K562 (cell line): ENCODE results near the gene LENEP. TPM values are rescaled to one million over a fixed set of nuclear protein-coding genes. Genes with fewer than 3 reads are reported as not detected.

ENCODE experiments used
- ATAC-seq: fragments of 200-7000 bp; cut with Tn5 transposase; 3 replicates; pipeline ENCODE4 v1.9.1; 2020; ENCODE audit warnings: moderate library complexity
- Bru-seq: library from RNA; stranded (reverse); fragments of 400-500 nt; gene quantifications from one replicate; lab custom pipeline; 2021; lab: Mats Ljungman, UMichigan
- BruChase-seq, 2 experiments: library from RNA; stranded (reverse); fragments of 400-500 nt; gene quantifications; one replicate each; lab custom pipeline; 2021; lab: Mats Ljungman, UMichigan
- BruUV-seq: library from RNA; stranded (reverse); fragments of 400-500 nt; replicated peaks from 2 replicates; lab custom pipeline; 2021; lab: Mats Ljungman, UMichigan
- CTCF ChIA-PET: fragments of 300-600 bp; formaldehyde crosslinking; extraction: SDS; loops from one replicate; lab custom pipeline; 2021; ENCODE audit warnings: low intra/inter-chr PET ratio; lab: Yijun Ruan, JAX
- POLR2A ChIA-PET: fragments of 300-600, 350-650 bp; sonication (Branson Sonifier 250); formaldehyde crosslinking; extraction: SDS; loops from one replicate; lab custom pipeline; 2021; ENCODE audit warnings: antibody characterized with exemption, inconsistent platforms; lab: Yijun Ruan, JAX
- DNase-seq, 4 experiments: peaks; one replicate each; pipeline versions ENCODE4 v3.0.0 to v3.0.0-alpha.2; 2011 to 2018; ENCODE audit warnings: low spot score in 3 of 4, mixed read lengths in 3 of 4; ENCODE audit errors: extremely low read depth in 1 of 4
- FAIRE-seq: peaks from 2 replicates; lab custom pipeline; 2011; peaks lifted over from hg19 to GRCh38; lab: Jason Lieb, UNC
- H2AFZ ChIP-seq: 2 replicates; pipeline ENCODE4 v1.6.0; 2011; ENCODE audit warnings: low read depth, low read length, control low read depth, inconsistent platforms
- H3K27ac ChIP-seq: fragments of 200-600 bp; 3 replicates; pipeline ENCODE4 v1.8.0; 2011; ENCODE audit warnings: low read depth, mild to moderate bottlenecking, control low read depth, inconsistent platforms, low read length, moderate library complexity, mixed read lengths; ENCODE audit errors: extremely low read depth
- H3K27me3 ChIP-seq, 2 experiments: fragments of 300-600 bp in 1 of 2; 2 replicates in 1 of 2; 3 replicates in 1 of 2; pipeline versions ENCODE4 v1.6.0 to v1.8.0; 2011; ENCODE audit warnings: inconsistent platforms in 2 of 2, low read length in 2 of 2, mild to moderate bottlenecking in 1 of 2, mixed read lengths in 1 of 2, moderate library complexity in 1 of 2; ENCODE audit not compliant: control insufficient read depth in 2 of 2, insufficient read depth in 2 of 2
- H3K36me3 ChIP-seq: fragments of 300-600 bp; 3 replicates; pipeline ENCODE4 v1.8.0; 2011; ENCODE audit warnings: mild to moderate bottlenecking, low read length, inconsistent platforms; ENCODE audit not compliant: control insufficient read depth, insufficient read depth
- H3K4me1 ChIP-seq, 2 experiments: fragments of 200-600 bp in 1 of 2; replicated peaks in 1 of 2; 2 replicates in 1 of 2; 3 replicates in 1 of 2; pipeline versions ENCODE4 v1.5.1 to v1.8.0; 2011; ENCODE audit warnings: inconsistent platforms in 2 of 2, low read length in 2 of 2, mild to moderate bottlenecking in 1 of 2, mixed read lengths in 1 of 2, moderate library complexity in 1 of 2; ENCODE audit not compliant: control insufficient read depth in 2 of 2, insufficient read depth in 2 of 2
- H3K4me2 ChIP-seq: 2 replicates; pipeline ENCODE4 v1.6.1; 2011; ENCODE audit warnings: low read length, control low read depth, inconsistent platforms, mixed read lengths; ENCODE audit not compliant: insufficient read depth
- H3K4me3 ChIP-seq: fragments of 200-600 bp; sonication (generic), shearing (Covaris generic); 2 replicates; pipeline ENCODE4 v1.5.1; 2016; ENCODE audit warnings: control low read depth, inconsistent platforms
- H3K79me2 ChIP-seq: fragments of 200-600 bp; 3 replicates; pipeline ENCODE4 v1.8.0; 2011; ENCODE audit warnings: low read length, inconsistent platforms; ENCODE audit not compliant: control insufficient read depth, insufficient read depth
- H3K9ac ChIP-seq, 2 experiments: 2 replicates each; pipeline versions ENCODE4 v1.6.0 to v1.6.1; 2011; ENCODE audit warnings: low read depth in 2 of 2, low read length in 2 of 2, control low read depth in 1 of 2, inconsistent platforms in 1 of 2, mild to moderate bottlenecking in 1 of 2, mixed read lengths in 1 of 2; ENCODE audit not compliant: insufficient read depth in 1 of 2
- H3K9me1 ChIP-seq: one replicate; pipeline ENCODE4 v1.6.0; 2011; ENCODE audit warnings: inconsistent platforms, mild to moderate bottlenecking, low read length, moderate library complexity; ENCODE audit not compliant: control insufficient read depth, insufficient read depth
- H3K9me3 ChIP-seq: replicated peaks from 2 replicates; pipeline ENCODE4 v1.5.1; 2011; ENCODE audit warnings: low read depth, low read length, inconsistent platforms; ENCODE audit not compliant: control insufficient read depth, insufficient read depth
- H4K20me1 ChIP-seq: replicated peaks from 2 replicates; pipeline ENCODE4 v1.6.1; 2011; ENCODE audit warnings: low read length, inconsistent platforms, mixed read lengths; ENCODE audit not compliant: control insufficient read depth, insufficient read depth
- ATF1 ChIP-seq, 2 experiments: fragments of 450-650 bp in 1 of 2; IDR thresholded peaks; 2 replicates each; pipeline ENCODE4 v1.6.1; 2016; ENCODE audit warnings: missing compliant biosample characterization in 1 of 2, missing genetic modification characterization in 1 of 2
- C11orf30 ChIP-seq: fragments of 450-650 bp; IDR thresholded peaks from 2 replicates; pipeline ENCODE4 v1.6.1; 2016; ENCODE audit warnings: low read depth, mild to moderate bottlenecking
- NFYB ChIP-seq: IDR thresholded peaks from 2 replicates; pipeline ENCODE4 v1.6.1; 2011; ENCODE audit warnings: mild to moderate bottlenecking, moderate library complexity; ENCODE audit not compliant: insufficient read length; ENCODE audit errors: extremely low read depth
- PHF20 ChIP-seq: fragments of 450-650 bp; IDR thresholded peaks from 2 replicates; pipeline ENCODE4 v1.6.1; 2018; ENCODE audit not compliant: partially characterized antibody
- PRPF4 ChIP-seq: fragments of 200-400 bp; formaldehyde crosslinking; IDR thresholded peaks from one replicate; pipeline ENCODE4 v1.6.1; 2017; ENCODE audit warnings: low read length, low read depth, mild to moderate bottlenecking; ENCODE audit not compliant: insufficient read depth, poor library complexity, severe bottlenecking
- SMAD1 ChIP-seq: fragments of 150-350 bp; IDR thresholded peaks from 2 replicates; pipeline ENCODE4 v1.6.1; 2014; ENCODE audit warnings: low read length, low read depth; ENCODE audit not compliant: partially characterized antibody
- SNIP1 ChIP-seq: fragments of 450-650 bp; IDR thresholded peaks from 2 replicates; pipeline ENCODE4 v1.7.1; 2017; ENCODE audit warnings: low read depth, mild to moderate bottlenecking
- THAP7 ChIP-seq: fragments of 250-450 bp; sonication (Bioruptor Pico); IDR thresholded peaks from 2 replicates; pipeline ENCODE4 v1.5.0; 2021
- ZBED1 ChIP-seq: IDR thresholded peaks from 2 replicates; pipeline ENCODE4 v1.6.1; 2014
- ZBTB17 ChIP-seq: fragments of 450-650 bp; formaldehyde crosslinking; IDR thresholded peaks from 2 replicates; pipeline ENCODE4 v1.4.0; 2020; ENCODE audit warnings: mild to moderate bottlenecking
- ZNF24 ChIP-seq: fragments of 450-650 bp; IDR thresholded peaks from 2 replicates; pipeline ENCODE4 v1.6.1; 2016
- ZNF583 ChIP-seq: fragments of 250-450 bp; sonication (Bioruptor Pico); IDR thresholded peaks from 2 replicates; pipeline ENCODE4 v1.4.0; 2020
- ZNF766 ChIP-seq: fragments of 200-800 bp; sonication (Bioruptor generic); conservative IDR thresholded peaks from 2 replicates; pipeline ENCODE4 v1.6.1; 2016; ENCODE audit warnings: missing genetic modification characterization, missing compliant biosample characterization
- ZNF830 ChIP-seq: fragments of 250-450 bp; sonication (Bioruptor Pico); IDR thresholded peaks from 2 replicates; pipeline ENCODE4 v1.5.0; 2021; ENCODE audit warnings: mild to moderate bottlenecking
- WGBS: fragments of 100-300 bp; shearing (Covaris generic); methylation state at CpG from one replicate; pipeline ENCODE4 v1.1.6; 2016; ENCODE audit warnings: low coverage, mixed read lengths; ENCODE audit not compliant: insufficient coverage; ENCODE audit errors: missing lambda C conversion rate; 5-methylcytosine and 5-hydroxymethylcytosine counted together
- in situ Hi-C: fragments of 300-500 bp; cut with MboI; formaldehyde crosslinking; loops from 4 replicates; pipeline ENCODE4 v1.15.0; 2018; ENCODE audit warnings: inconsistent platforms, mixed read lengths
- intact Hi-C: fragments of 100-400 bp; cut with micrococcal nuclease; formaldehyde crosslinking; loops from 2 replicates; pipeline ENCODE4 v1.14.2; 2022
- long read RNA-seq, 3 experiments: library from polyadenylated mRNA in 2 of 3; library from RNA in 1 of 3; unstranded in 2 of 3; stranded (forward) in 1 of 3; transcript quantifications; one replicate each; pipeline ENCODE4 v2.0.0, GENCODE V29; 2019 to 2022
- polyA minus RNA-seq, 3 experiments: library from RNA; depleted of rRNA, polyadenylated mRNA; stranded (reverse); fragments of >200 nt; gene quantifications; 2 replicates each; pipeline ENCODE4 v1.2.3, GENCODE V29; 2011
- polyA plus RNA-seq, 8 experiments: library from polyadenylated mRNA; depleted of rRNA in 4 of 8; stranded (reverse) in 5 of 8; unstranded in 3 of 8; fragments of >200 nt; fragmentation: Nextera tagmentation in 2 of 8; fragmentation: Illumina TruSeq in 1 of 8; extraction: Ambion mirVana in 2 of 8; extraction: Trizol in 1 of 8; gene quantifications; 2 replicates each; pipeline versions ENCODE4 v1.2.1 to v1.2.3, GENCODE V29; 2011 to 2014; ENCODE audit warnings: inconsistent platforms in 1 of 8, missing spikeins in 1 of 8
- total RNA-seq, 7 experiments: library from RNA; depleted of rRNA in 6 of 7; stranded (reverse); fragments of >200 nt in 6 of 7; fragmentation: Illumina TruSeq in 2 of 7; extraction: Trizol in 2 of 7; gene quantifications; 2 replicates each; pipeline versions ENCODE4 v1.2.1 to v1.2.3, GENCODE V29; 2011 to 2021; ENCODE audit warnings: low replicate concordance in 1 of 7
- TF ChIP-seq, protein P1 (sequence below): IDR thresholded peaks from 2 replicates; pipeline ENCODE4 v1.6.1; 2012; ENCODE audit warnings: low read depth, low read length, improper control_type of control experiment, borderline replicate concordance

The LENEP gene, protein sequence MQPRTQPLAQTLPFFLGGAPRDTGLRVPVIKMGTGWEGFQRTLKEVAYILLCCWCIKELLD
- total RNA-seq (2011; cell fraction: chromatin; rRNA removed; ENCODE audit: low replicate concordance), result 4.5 and 15.4 TPM in 2 replicates
- total RNA-seq (2011; cell fraction: nucleolus; rRNA removed), result 2.9 and 8.3 TPM in 2 replicates
- 7.6 and 10.0 TPM in 2 replicates for total RNA-seq (2011; cell fraction: nucleoplasm; rRNA removed)
- total RNA-seq (2014; rRNA removed) (0.24 and 0.86 TPM in 2 replicates), total RNA-seq (2014; rRNA removed; fragmentation: Illumina TruSeq; extraction: Trizol) (0.47 TPM in 1 of 2 replicates, not detected in the other), total RNA-seq (2015; rRNA removed; fragmentation: Illumina TruSeq; extraction: Trizol) (0.45 and 0.87 TPM in 2 replicates), total RNA-seq (2021) (0.56 TPM in 1 of 2 replicates, not detected in the other), polyA plus RNA-seq (2011; rRNA removed) (not detected in 2 replicates), polyA plus RNA-seq (2014; fragmentation: Illumina TruSeq; extraction: Trizol) (not detected in 2 replicates), polyA plus RNA-seq (2014; fragmentation: Nextera tagmentation; extraction: Ambion mirVana) (not detected), polyA plus RNA-seq (2014; rRNA removed) (0.23 and 0.35 TPM in 2 replicates), polyA minus RNA-seq (2011; rRNA and poly(A)+ RNA removed) (1.4 and 3.2 TPM in 2 replicates), Bru-seq, nascent RNA (percentile 44 among the genes with signal in this experiment), BruChase-seq, experiment 1, labeled RNA remaining after a 2-hour chase (percentile 41 among the genes with signal in this experiment), BruChase-seq, experiment 2, labeled RNA remaining after a 6-hour chase (percentile 32 among the genes with signal in this experiment)
- polyA plus RNA-seq (2011; cell fraction: cytosol; rRNA removed), result not detected in 2 replicates
- 1.0 and 1.1 TPM in 2 replicates for polyA plus RNA-seq (2011; cell fraction: nucleus; rRNA removed)
- polyA plus RNA-seq (2012), result 0.17 and 0.59 TPM in 2 replicates
- not detected in 2 replicates for polyA minus RNA-seq (2011; cell fraction: cytosol; rRNA and poly(A)+ RNA removed)
- 1.1 and 3.6 TPM in 2 replicates for polyA minus RNA-seq (2011; cell fraction: nucleus; rRNA and poly(A)+ RNA removed)
- long read RNA-seq, experiment 1, result 0 reads
- long read RNA-seq, experiment 2, result 0 reads
- long read RNA-seq, experiment 3, result 0 reads

- intact Hi-C loops, result loop anchor here (2.0 kb wide), 1 partner anchor 39 kb away; no protein-coding TSS in a partner anchor
- peak within 1 kb of the TSS; percentile 73 for H3K27ac ChIP-seq
- no peak for DNase-seq
- WGBS, result 37% methylated on average over 8 of the region's 8 CpGs
- ChIA-PET POLR2A (interaction anchor here (0.6 to 8.2 kb wide), 18 partner anchors 10 to 125 kb away, joined by 3 to 80 read pairs (median 4); partner anchors contain the start of genes CKS1B, FLAD1, PBXIP1 and PMVK), CTCF (no interaction called here)
- H4K20me1 ChIP-seq, result no peaks in the 10 kb centered on the region; the same call in 1 of the 2 replicates
- peak; percentile 65 for FAIRE-seq
- H3K4me1 ChIP-seq, result peaks cover 37 to 40% of the 10 kb centered on the region in 2 experiments
- BruUV-seq, result no TSS peak
- in situ Hi-C loops, result no loop called here
- no peaks in the 10 kb centered on the region for H3K27me3 ChIP-seq
- H3K4me2 ChIP-seq, result peak within 1 kb of the TSS; percentile 47
- H3K9me3 ChIP-seq, result no peaks in the 10 kb centered on the region
- peaks cover 11% of the 10 kb centered on the region; the same call in 2 of the 3 replicates for H3K79me2 ChIP-seq
- H3K9ac ChIP-seq, result peak within 1 kb of the TSS; percentile 19 to 78
- H3K36me3 ChIP-seq, result peaks cover 29% of the 10 kb centered on the region; the same call in 2 of the 3 replicates
- peak within 1 kb of the TSS; percentile 47; the same call in 1 of the 2 replicates for H2AFZ ChIP-seq
- H3K4me3 ChIP-seq, result no peak within 1 kb of the TSS
- ATAC-seq, result peak; percentile 52
- H3K9me1 ChIP-seq, result peaks cover 6% of the 10 kb centered on the region
- TF ChIP-seq ZNF766 (CRISPR knock-in tag), result 0 out of 2 replicates have a peak, but pooled peaks have one; percentile 8
- TF ChIP-seq C11orf30, result peak; percentile 39; the same call in 1 of the 2 replicates
- TF ChIP-seq THAP7 (CRISPR knock-in tag), result peak; percentile 74; the same call in 1 of the 2 replicates
- no peak for TF ChIP-seq ZNF24
- no peak for TF ChIP-seq PRPF4
- TF ChIP-seq PHF20, result no peak
- TF ChIP-seq ZBTB17 (CRISPR knock-in tag), result 0 out of 2 replicates have a peak, but pooled peaks have one; percentile 25
- TF ChIP-seq SMAD1, result no peak
- TF ChIP-seq NFYB, result no peak
- TF ChIP-seq ZNF583 (CRISPR knock-in tag), result 0 out of 2 replicates have a peak, but pooled peaks have one; percentile 26
- TF ChIP-seq, protein P1, sequence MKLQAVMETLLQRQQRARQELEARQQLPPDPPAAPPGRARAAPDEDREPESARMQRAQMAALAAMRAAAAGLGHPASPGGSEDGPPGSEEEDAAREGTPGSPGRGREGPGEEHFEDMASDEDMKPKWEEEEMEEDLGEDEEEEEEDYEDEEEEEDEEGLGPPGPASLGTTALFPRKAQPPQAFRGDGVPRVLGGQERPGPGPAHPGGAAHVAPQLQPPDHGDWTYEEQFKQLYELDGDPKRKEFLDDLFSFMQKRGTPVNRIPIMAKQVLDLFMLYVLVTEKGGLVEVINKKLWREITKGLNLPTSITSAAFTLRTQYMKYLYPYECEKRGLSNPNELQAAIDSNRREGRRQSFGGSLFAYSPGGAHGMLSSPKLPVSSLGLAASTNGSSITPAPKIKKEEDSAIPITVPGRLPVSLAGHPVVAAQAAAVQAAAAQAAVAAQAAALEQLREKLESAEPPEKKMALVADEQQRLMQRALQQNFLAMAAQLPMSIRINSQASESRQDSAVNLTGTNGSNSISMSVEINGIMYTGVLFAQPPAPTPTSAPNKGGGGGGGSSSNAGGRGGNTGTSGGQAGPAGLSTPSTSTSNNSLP, result no peak
- no peak for TF ChIP-seq ATF1 (CRISPR knock-in tag; IDR thresholded peaks at IDR 0.05)
- TF ChIP-seq ATF1 (tag; IDR thresholded peaks at IDR 0.05), result 0 out of 2 replicates have a peak, but pooled peaks have one; percentile 6
- TF ChIP-seq ZNF830 (CRISPR knock-in tag), result no peak
- no peak for TF ChIP-seq SNIP1
- TF ChIP-seq ZBED1, result no peak
These were observed at the start of gene LENEP for GRCh38 chr1:154993572-154994268. LENEP (plus strand) TSS chr1:154993586; CDS start chr1:154993608, 22 bp downstream.
